IPS DF 6.9 (cell line): Measurements from ENCODE around the gene RNF14.

Experiments
- DNase-seq: peaks from one replicate; pipeline ENCODE4 v3.0.0-alpha.2; 2013; ENCODE audit warnings: low read depth, low spot score
- H3K27ac ChIP-seq: one replicate; pipeline ENCODE4 v1.5.1; 2013; ENCODE audit warnings: low read length, control low read depth
- H3K27me3 ChIP-seq: 2 replicates; pipeline ENCODE4 v1.6.1; 2013; ENCODE audit warnings: mild to moderate bottlenecking, low read length; ENCODE audit not compliant: control insufficient read depth, insufficient read depth
- H3K36me3 ChIP-seq: 2 replicates; pipeline ENCODE4 v1.6.1; 2013; ENCODE audit warnings: low read length; ENCODE audit not compliant: control insufficient read depth, insufficient read depth
- H3K4me1 ChIP-seq: 2 replicates; pipeline ENCODE4 v1.6.1; 2013; ENCODE audit warnings: low read length; ENCODE audit not compliant: control insufficient read depth, insufficient read depth
- H3K4me3 ChIP-seq: 2 replicates; pipeline ENCODE4 v1.5.1; 2013; ENCODE audit warnings: mild to moderate bottlenecking, low read length
- H3K9me3 ChIP-seq: 2 replicates; pipeline ENCODE4 v1.6.1; 2013; ENCODE audit warnings: low read length, inconsistent platforms; ENCODE audit not compliant: control insufficient read depth, insufficient read depth
- WGBS: extraction: QIAGEN DNeasy Blood & Tissue Kit; methylation state at CpG from one replicate; pipeline ENCODE4 v1.1.7; 2013; ENCODE audit warnings: mixed read lengths, missing lambda C conversion rate; ENCODE audit not compliant: insufficient read length, insufficient coverage; 5-methylcytosine and 5-hydroxymethylcytosine counted together

RNF14 gene

DNA sequence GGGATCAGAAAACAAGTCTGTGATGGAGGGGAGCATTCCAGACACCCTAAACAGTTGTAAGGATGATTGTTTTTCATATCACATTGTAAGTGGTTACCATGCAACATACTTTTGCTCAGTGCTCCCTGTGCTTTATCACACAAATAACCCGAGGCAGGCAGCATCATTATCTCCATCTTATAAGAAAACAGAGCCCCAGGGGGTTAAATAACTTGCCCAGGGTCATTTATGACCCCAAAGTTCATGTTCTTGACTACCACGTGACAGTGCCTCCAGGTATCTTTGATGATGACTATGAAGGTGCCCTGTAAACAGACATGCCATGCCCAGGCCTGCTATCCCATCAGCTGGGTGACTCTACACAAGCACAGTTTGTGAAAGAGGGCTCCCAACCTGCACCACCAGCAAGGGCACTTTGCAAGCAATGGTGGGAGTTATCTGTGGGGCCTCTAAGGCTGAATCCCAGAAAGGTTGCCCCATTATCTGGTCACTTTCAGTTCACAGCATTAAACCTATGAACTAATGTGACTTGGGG, 34.4 kb downstream of the RNF14 start:
- Histone ChIP-seq H3K9me3 (no peaks in the 10 kb centered on the region), H3K4me3 (no peak overlapping the region), H3K27ac (no peak overlapping the region), H3K27me3 (no peaks in the 10 kb centered on the region), H3K4me1 (no peaks in the 10 kb centered on the region), H3K36me3 (peaks cover 13% of the 10 kb centered on the region)
- DNase-seq = no peak
- no CpG with 5 or more reads among the region's 2 CpGs for WGBS

GRCh38 chr5:142006363-142007236, 37.7 kb downstream of the RNF14 start:
- Histone ChIP-seq H3K27me3 (no peaks in the 10 kb centered on the region), H3K27ac (no peak overlapping the region), H3K4me3 (no peak overlapping the region), H3K9me3 (no peaks in the 10 kb centered on the region), H3K4me1 (no peaks in the 10 kb centered on the region), H3K36me3 (peaks cover 11% of the 10 kb centered on the region)
- WGBS = no CpG with 5 or more reads among the region's 3 CpGs
- DNase-seq = no peak

- Histone ChIP-seq H3K27ac (no peak overlapping the region), H3K9me3 (no peaks in the 10 kb centered on the region), H3K4me1 (no peaks in the 10 kb centered on the region), H3K27me3 (no peaks in the 10 kb centered on the region), H3K36me3 (peaks cover 11% of the 10 kb centered on the region), H3K4me3 (no peak overlapping the region)
- DNase-seq = no peak
- no CpG with 5 or more reads among the region's 1 CpG for WGBS
Measured at GRCh38 chr5:142007237-142007544, 38.3 kb downstream of the RNF14 start.

- Histone ChIP-seq H3K36me3 (peaks cover 7% of the 10 kb centered on the region; the same call in 1 of the 2 replicates), H3K27ac (no peak overlapping the region), H3K27me3 (no peaks in the 10 kb centered on the region), H3K4me3 (no peak overlapping the region), H3K4me1 (no peaks in the 10 kb centered on the region), H3K9me3 (no peaks in the 10 kb centered on the region)
- no peak for DNase-seq
Measured at GRCh38 chr5:142008813-142009212, 39.9 kb downstream of the RNF14 start.

- Histone ChIP-seq H3K27me3 (no peaks in the 10 kb centered on the region), H3K36me3 (peaks cover 7% of the 10 kb centered on the region; the same call in 1 of the 2 replicates), H3K4me3 (no peak overlapping the region), H3K27ac (no peak overlapping the region), H3K4me1 (no peaks in the 10 kb centered on the region), H3K9me3 (no peaks in the 10 kb centered on the region)
- no CpG with 5 or more reads among the region's 4 CpGs for WGBS
- DNase-seq = no peak
Measured at GRCh38 chr5:142009886-142010285, 41.0 kb downstream of the RNF14 start.

DNA sequence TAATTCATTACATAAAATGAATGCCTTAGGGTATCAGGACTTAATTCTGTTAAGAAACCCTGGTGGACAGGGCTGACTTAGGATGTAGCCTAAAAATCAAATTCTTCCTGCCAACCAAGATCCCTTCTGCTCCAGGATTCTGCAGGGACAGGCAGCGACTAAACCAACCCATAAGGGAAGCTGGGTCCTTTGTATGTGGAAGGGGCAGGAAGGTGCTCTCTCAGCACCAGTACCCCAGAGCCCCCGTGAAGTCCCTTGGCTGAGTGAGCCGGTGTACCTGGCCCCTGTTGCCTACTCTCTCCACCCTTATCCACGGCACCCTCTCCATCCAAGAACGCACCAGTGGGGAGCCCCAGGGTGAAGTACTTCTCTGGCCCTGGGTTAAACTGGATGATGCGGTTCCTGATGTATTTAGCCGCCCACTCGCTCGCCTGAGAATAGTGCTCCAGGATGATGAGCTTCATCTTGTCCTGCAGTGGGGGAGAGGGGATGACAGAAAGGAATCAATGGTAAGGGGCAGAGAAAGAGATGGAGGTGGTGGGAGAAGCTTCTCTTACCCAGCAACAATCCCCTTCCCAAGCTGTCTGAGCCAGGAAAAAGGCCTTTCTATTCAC, 42.8 kb downstream of the RNF14 start:
- no peak overlapping the region for H3K4me3 ChIP-seq
- no peak for DNase-seq
- no peaks in the 10 kb centered on the region for H3K9me3 ChIP-seq
- whole genome bisulfite sequencing = no CpG with 5 or more reads among the region's 9 CpGs
- H3K27me3 ChIP-seq = no peaks in the 10 kb centered on the region
- no peaks in the 10 kb centered on the region for H3K36me3 ChIP-seq
- H3K27ac ChIP-seq = no peak overlapping the region
- H3K4me1 ChIP-seq = no peaks in the 10 kb centered on the region

- Histone ChIP-seq H3K27ac (no peak overlapping the region), H3K4me3 (peak overlapping the region; percentile 65), H3K9me3 (no peaks in the 10 kb centered on the region), H3K4me1 (no peaks in the 10 kb centered on the region), H3K36me3 (no peaks in the 10 kb centered on the region), H3K27me3 (no peaks in the 10 kb centered on the region)
- peak; percentile 43 for DNase-seq
- WGBS = no CpG with 5 or more reads among the region's 18 CpGs
Measured at GRCh38 chr5:142012186-142012785, 43.4 kb downstream of the RNF14 start.

DNA sequence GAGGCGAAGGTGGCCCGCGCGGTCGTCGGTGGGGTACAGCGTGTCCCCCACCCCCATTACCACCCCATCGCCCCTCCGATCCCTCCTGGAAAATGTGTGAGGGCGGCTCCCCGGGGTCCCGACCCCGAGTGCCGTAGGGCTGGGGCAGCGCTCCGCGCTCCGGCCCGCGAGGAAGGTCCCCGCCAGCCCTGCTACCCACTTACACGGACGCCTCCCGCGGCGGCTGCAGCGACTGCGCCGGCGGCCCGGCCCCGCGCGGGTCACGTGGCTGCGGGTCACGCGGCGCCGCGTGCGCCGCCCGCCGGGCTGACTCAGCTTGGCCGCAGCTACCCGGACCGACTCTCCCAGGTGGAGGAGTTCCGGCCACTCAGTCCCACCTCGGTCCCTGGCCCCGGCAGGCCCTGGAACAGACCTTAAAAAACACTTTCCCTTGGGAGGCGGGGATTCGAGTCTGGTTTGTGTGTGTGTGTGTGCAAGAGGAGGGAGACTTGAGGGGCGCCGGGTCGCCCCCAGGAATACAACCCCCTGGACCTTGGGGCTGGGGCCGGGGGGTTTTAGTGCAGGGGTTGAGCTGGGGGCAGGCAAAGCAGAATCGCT, 44.0 kb downstream of the RNF14 start, which contains the start of gene GNPDA1:
Gene GNPDA1, minus strand, starts transcription at position 236 of the 597 bp plus-strand sequence. CDS start 992 bp downstream, outside the sequence.
- H3K4me1 ChIP-seq = no peaks in the 10 kb centered on the region
- H3K27ac ChIP-seq = no peak within 1 kb of the TSS
- H3K36me3 ChIP-seq = no peaks in the 10 kb centered on the region
- no peaks in the 10 kb centered on the region for H3K27me3 ChIP-seq
- H3K4me3 ChIP-seq = peak within 1 kb of the TSS; percentile 65
- no peaks in the 10 kb centered on the region for H3K9me3 ChIP-seq
- DNase-seq = peak; percentile 22
- WGBS = no CpG with 5 or more reads among the region's 58 CpGs

- no peak overlapping the region for H3K4me3 ChIP-seq
- H3K4me1 ChIP-seq = no peaks in the 10 kb centered on the region
- no peaks in the 10 kb centered on the region for H3K27me3 ChIP-seq
- DNase-seq = no peak
- no CpG with 5 or more reads among the region's 16 CpGs for WGBS
- H3K27ac ChIP-seq = no peak overlapping the region
- H3K36me3 ChIP-seq = no peaks in the 10 kb centered on the region
- H3K9me3 ChIP-seq = no peaks in the 10 kb centered on the region
Measured at GRCh38 chr5:142013734-142014521, 45.0 kb downstream of the RNF14 start.
